ENCODE results near the gene RIMBP2. TPM values are rescaled to one million over a fixed set of nuclear protein-coding genes. Genes with fewer than 3 reads are reported as not detected.

Gene RIMBP2
- total and polyA plus RNA-seq, 9 of the 15 experiments (the other 6 are each of a cell fraction or from before 2014, with no cell fraction given), result not detected

DNA sequence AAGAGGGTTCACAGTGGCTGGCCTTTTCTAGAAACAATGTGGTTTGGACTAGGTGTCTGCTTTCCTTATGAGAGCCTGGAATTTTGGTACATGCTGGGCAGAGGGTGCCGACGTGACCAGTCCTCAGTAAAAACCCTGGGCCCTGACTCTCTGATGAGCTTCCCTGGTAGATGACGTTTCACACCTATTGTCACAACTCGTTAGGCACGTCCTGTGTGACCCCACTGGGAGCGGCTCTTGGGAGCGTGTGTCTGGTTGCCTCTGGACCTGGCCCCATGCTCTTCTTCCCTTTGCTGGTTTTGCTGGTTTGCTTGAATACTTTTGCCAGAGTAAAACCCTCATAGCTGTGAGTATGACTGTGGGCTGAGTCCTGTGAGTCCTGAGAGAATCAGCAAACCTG is 136.9 kb downstream of the RIMBP2 start:
- H3K9ac ChIP-seq (ENCODE audit: insufficient read depth in 1 of 2, low read depth in 2 of 2, low read length in 2 of 2), result no peak overlapping the region
- no peak overlapping the region for H3K4me3 ChIP-seq
- H3K4me2 ChIP-seq (ENCODE audit: insufficient read depth, low read length), result no peak overlapping the region
- DNase-seq (ENCODE audit: extremely low read depth in 1 of 4, low spot score in 3 of 4), result no peak
- in situ Hi-C loops (cut with MboI), result no loop called here
- intact Hi-C loops (cut with micrococcal nuclease), result no loop called here
- no peak overlapping the region for H2AFZ ChIP-seq (ENCODE audit: low read depth, low read length)
- peaks cover 8 to 29% of the 10 kb centered on the region in 2 experiments for H3K27me3 ChIP-seq (ENCODE audit: control insufficient read depth in 2 of 2, insufficient read depth in 2 of 2, low read length in 2 of 2)
- H3K36me3 ChIP-seq (ENCODE audit: control insufficient read depth, insufficient read depth, low read length), result no peaks in the 10 kb centered on the region
- BruUV-seq (replicated peaks), result no TSS peak
- WGBS (ENCODE audit: insufficient coverage, low coverage, missing lambda C conversion rate), result 1% methylated on average over 7 of the region's 7 CpGs
- FAIRE-seq, result no peak
- ChIA-PET POLR2A (no interaction called here), CTCF (ENCODE audit: low intra/inter-chr PET ratio) (interaction anchor here (0.7 kb wide), 1 partner anchor 203 kb away, joined by 3 read pairs; no protein-coding TSS in a partner anchor)
- ATAC-seq, result no peak
- H3K27ac ChIP-seq (ENCODE audit: extremely low read depth, low read depth, low read length), result no peak overlapping the region
- H3K4me1 ChIP-seq (replicated peaks in 1 of 2; ENCODE audit: control insufficient read depth in 2 of 2, insufficient read depth in 2 of 2, low read length in 2 of 2), result no peaks in the 10 kb centered on the region
- H3K9me1 ChIP-seq (ENCODE audit: control insufficient read depth, insufficient read depth, low read length), result no peaks in the 10 kb centered on the region
- H3K79me2 ChIP-seq (ENCODE audit: control insufficient read depth, insufficient read depth, low read length), result no peaks in the 10 kb centered on the region
- no peaks in the 10 kb centered on the region for H3K9me3 ChIP-seq (replicated peaks; ENCODE audit: control insufficient read depth, insufficient read depth, low read depth, low read length)
- no peak for TF ChIP-seq GATA2 (CRISPR knock-in tag; IDR thresholded peaks at IDR 0.05)
- no peak for TF ChIP-seq ZKSCAN1 (IDR thresholded peaks at IDR 0.05; ENCODE audit: low read depth, low read length)
- TF ChIP-seq RBFOX2 (IDR thresholded peaks at IDR 0.05; ENCODE audit: low read depth, low read length), result no peak
- no peak for TF ChIP-seq FOS (IDR thresholded peaks at IDR 0.05; ENCODE audit: extremely low read depth, insufficient read length)
- H4K20me1 ChIP-seq (replicated peaks; ENCODE audit: control insufficient read depth, insufficient read depth, low read length), result no peaks in the 10 kb centered on the region

DNA sequence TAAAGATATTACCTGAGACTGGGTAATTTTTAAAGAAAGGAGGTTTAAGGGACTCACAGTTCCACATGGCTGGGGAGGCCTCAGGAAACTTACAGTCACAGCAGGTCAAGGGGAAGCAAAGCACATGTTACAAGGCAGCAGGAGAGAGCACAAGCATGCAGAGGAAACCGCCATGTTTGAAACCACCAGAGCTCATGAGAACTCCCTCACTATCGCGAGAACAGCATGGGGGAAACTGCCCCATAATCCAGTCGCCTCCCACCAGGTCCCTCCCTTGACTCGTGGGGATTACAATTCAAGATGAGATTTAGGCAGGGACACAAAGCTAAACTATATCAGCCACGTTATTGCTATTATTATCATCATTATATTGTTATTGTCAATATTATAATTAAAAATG is 138.7 kb downstream of the RIMBP2 start:
- no peaks in the 10 kb centered on the region for H3K79me2 ChIP-seq (ENCODE audit: control insufficient read depth, insufficient read depth, low read length)
- H2AFZ ChIP-seq (ENCODE audit: low read depth, low read length), result peak overlapping the region; percentile 18; the same call in 1 of the 2 replicates
- ChIA-PET CTCF (ENCODE audit: low intra/inter-chr PET ratio) (no interaction called here), POLR2A (no interaction called here)
- H3K27ac ChIP-seq (ENCODE audit: extremely low read depth, low read depth, low read length), result no peak overlapping the region
- H3K9ac ChIP-seq (ENCODE audit: insufficient read depth in 1 of 2, low read depth in 2 of 2, low read length in 2 of 2), result no peak overlapping the region
- no peaks in the 10 kb centered on the region for H3K4me1 ChIP-seq (replicated peaks in 1 of 2; ENCODE audit: control insufficient read depth in 2 of 2, insufficient read depth in 2 of 2, low read length in 2 of 2)
- in situ Hi-C loops (cut with MboI) (no loop called here), intact Hi-C loops (cut with micrococcal nuclease) (no loop called here)
- FAIRE-seq (no peak), DNase-seq (ENCODE audit: extremely low read depth in 1 of 4, low spot score in 3 of 4) (no peak), ATAC-seq (peak; percentile 53; the same call in 1 of the 3 replicates)
- no peaks in the 10 kb centered on the region for H4K20me1 ChIP-seq (replicated peaks; ENCODE audit: control insufficient read depth, insufficient read depth, low read length)
- peaks cover 10 to 42% of the 10 kb centered on the region in 2 experiments; a peak in 4 of 5 replicates for H3K27me3 ChIP-seq (ENCODE audit: control insufficient read depth in 2 of 2, insufficient read depth in 2 of 2, low read length in 2 of 2)
- H3K4me2 ChIP-seq (ENCODE audit: insufficient read depth, low read length), result no peak overlapping the region
- H3K9me1 ChIP-seq (ENCODE audit: control insufficient read depth, insufficient read depth, low read length), result no peaks in the 10 kb centered on the region
- 0% methylated on average over 6 of the region's 6 CpGs for WGBS (ENCODE audit: insufficient coverage, low coverage, missing lambda C conversion rate)
- no TSS peak for BruUV-seq (replicated peaks)
- H3K4me3 ChIP-seq, result no peak overlapping the region
- no peaks in the 10 kb centered on the region for H3K36me3 ChIP-seq (ENCODE audit: control insufficient read depth, insufficient read depth, low read length)
- no peaks in the 10 kb centered on the region for H3K9me3 ChIP-seq (replicated peaks; ENCODE audit: control insufficient read depth, insufficient read depth, low read depth, low read length)
- TF ChIP-seq FOXK1 (CRISPR knock-in tag; IDR thresholded peaks at IDR 0.05; ENCODE audit: borderline replicate concordance), result no peak
- TF ChIP-seq IRF2 (CRISPR knock-in tag; IDR thresholded peaks at IDR 0.05), result no peak
- no peak for TF ChIP-seq ZNF41 (CRISPR knock-in tag; conservative IDR thresholded peaks at IDR 0.05)
- no peak for TF ChIP-seq DNMT1 (IDR thresholded peaks at IDR 0.05)
- TF ChIP-seq MBD2 (IDR thresholded peaks at IDR 0.05; ENCODE audit: borderline replicate concordance, low read depth), result no peak
- no peak for TF ChIP-seq YBX1 (IDR thresholded peaks at IDR 0.05)
- TF ChIP-seq CHD2 (IDR thresholded peaks at IDR 0.05; ENCODE audit: low read depth, low read length), result peak; percentile 89
- no peak for TF ChIP-seq TBP (optimal IDR thresholded peaks at IDR 0.05; ENCODE audit: low read depth, low read length)
- TF ChIP-seq NCOR1 (IDR thresholded peaks at IDR 0.05), result no peak
- TF ChIP-seq, protein P1, sequence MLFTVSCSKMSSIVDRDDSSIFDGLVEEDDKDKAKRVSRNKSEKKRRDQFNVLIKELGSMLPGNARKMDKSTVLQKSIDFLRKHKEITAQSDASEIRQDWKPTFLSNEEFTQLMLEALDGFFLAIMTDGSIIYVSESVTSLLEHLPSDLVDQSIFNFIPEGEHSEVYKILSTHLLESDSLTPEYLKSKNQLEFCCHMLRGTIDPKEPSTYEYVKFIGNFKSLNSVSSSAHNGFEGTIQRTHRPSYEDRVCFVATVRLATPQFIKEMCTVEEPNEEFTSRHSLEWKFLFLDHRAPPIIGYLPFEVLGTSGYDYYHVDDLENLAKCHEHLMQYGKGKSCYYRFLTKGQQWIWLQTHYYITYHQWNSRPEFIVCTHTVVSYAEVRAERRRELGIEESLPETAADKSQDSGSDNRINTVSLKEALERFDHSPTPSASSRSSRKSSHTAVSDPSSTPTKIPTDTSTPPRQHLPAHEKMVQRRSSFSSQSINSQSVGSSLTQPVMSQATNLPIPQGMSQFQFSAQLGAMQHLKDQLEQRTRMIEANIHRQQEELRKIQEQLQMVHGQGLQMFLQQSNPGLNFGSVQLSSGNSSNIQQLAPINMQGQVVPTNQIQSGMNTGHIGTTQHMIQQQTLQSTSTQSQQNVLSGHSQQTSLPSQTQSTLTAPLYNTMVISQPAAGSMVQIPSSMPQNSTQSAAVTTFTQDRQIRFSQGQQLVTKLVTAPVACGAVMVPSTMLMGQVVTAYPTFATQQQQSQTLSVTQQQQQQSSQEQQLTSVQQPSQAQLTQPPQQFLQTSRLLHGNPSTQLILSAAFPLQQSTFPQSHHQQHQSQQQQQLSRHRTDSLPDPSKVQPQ (CRISPR knock-in tag; IDR thresholded peaks at IDR 0.05; ENCODE audit: borderline replicate concordance), result no peak
- TF ChIP-seq YY1 (IDR thresholded peaks at IDR 0.05; ENCODE audit: borderline replicate concordance in 1 of 3, control insufficient read depth in 1 of 3, extremely low read depth in 1 of 3, insufficient read depth in 3 of 3, insufficient read length in 1 of 3, insufficient replicate concordance in 2 of 3, low read depth in 1 of 3, low read length in 2 of 3), result peak in 1 of 3 experiments; percentile 20
- no peak for TF ChIP-seq ZNF79 (CRISPR knock-in tag; IDR thresholded peaks at IDR 0.05; ENCODE audit: low read depth)

Measured in K562 (cell line).